ENCODE measurements around the gene SPEG.

The SPEG gene

GRCh38 chr2:219446689-219447088, 12.0 kb downstream of the SPEG start:
- no peak overlapping the region for H3K4me3 ChIP-seq (replicated peaks; ENCODE audit: insufficient read depth, low read length)
- H3K27ac ChIP-seq (replicated peaks) = no peak overlapping the region
- peaks cover 58% of the 10 kb centered on the region for H3K27me3 ChIP-seq (ENCODE audit: insufficient read depth, poor library complexity, severe bottlenecking)
- no peak for DNase-seq (ENCODE audit: low read depth in 1 of 2, low spot score in 1 of 2)
- no peak for TF ChIP-seq POLR2AphosphoS5 (IDR thresholded peaks at IDR 0.05; ENCODE audit: low read depth)

DNA sequence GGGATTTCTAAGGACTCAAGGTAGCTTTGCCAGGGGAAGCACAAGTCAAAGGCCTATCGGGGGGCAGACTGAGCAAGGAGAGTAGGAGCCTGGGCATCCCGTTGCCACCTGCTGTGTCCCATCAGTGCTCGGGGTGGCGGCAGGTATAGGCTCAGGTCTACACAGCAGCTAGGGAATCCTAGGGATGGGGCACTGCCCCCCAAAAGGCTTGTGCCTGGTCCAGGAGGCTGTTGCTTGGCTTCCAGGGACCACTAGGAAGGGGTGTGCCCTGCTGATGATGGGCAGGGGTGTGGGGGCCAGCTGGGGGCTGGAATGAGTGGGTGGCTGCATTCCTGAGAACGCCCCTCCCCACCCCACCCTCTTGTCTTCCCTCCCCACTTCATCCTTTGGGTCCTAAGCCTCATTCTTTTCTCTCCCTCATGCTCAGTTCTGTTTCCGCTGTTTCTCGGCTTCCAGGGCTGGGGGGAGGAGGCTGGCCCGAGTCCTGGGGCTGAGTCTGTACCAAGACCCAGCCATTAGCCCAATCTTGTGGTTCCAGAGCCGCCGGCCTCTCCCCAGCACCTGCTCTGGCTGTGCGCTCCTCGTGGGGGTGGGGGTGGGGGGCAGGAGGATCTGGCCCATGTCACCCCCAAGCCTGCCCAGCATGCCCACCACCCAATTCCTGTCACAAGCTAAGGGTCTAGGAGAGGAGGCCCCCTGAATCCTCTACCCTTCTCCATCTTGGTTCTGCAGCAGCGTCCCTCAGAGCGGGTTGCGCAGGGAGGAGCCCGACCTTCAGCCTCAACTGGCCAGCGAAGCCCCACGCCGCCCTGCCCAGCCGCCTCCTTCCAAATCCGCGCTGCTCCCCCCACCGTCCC, 12.8 kb downstream of the SPEG start:
- no peak overlapping the region for H3K4me3 ChIP-seq (replicated peaks; ENCODE audit: insufficient read depth, low read length)
- H3K27ac ChIP-seq (replicated peaks) = no peak overlapping the region
- DNase-seq (ENCODE audit: low read depth in 1 of 2, low spot score in 1 of 2) = no peak
- no peak for TF ChIP-seq POLR2AphosphoS5 (IDR thresholded peaks at IDR 0.05; ENCODE audit: low read depth)
- no peak for TF ChIP-seq SPI1 (IDR thresholded peaks at IDR 0.05; ENCODE audit: borderline replicate concordance, low read depth)
- TF ChIP-seq GABPA (IDR thresholded peaks at IDR 0.05; ENCODE audit: low read depth) = no peak
- TF ChIP-seq REST (IDR thresholded peaks at IDR 0.05; ENCODE audit: insufficient replicate concordance, low read depth) = no peak
- TF ChIP-seq CTCF (IDR thresholded peaks at IDR 0.05; ENCODE audit: insufficient read depth, low read length) = no peak
- H3K27me3 ChIP-seq (ENCODE audit: insufficient read depth, poor library complexity, severe bottlenecking) = peaks cover 58% of the 10 kb centered on the region

DNA sequence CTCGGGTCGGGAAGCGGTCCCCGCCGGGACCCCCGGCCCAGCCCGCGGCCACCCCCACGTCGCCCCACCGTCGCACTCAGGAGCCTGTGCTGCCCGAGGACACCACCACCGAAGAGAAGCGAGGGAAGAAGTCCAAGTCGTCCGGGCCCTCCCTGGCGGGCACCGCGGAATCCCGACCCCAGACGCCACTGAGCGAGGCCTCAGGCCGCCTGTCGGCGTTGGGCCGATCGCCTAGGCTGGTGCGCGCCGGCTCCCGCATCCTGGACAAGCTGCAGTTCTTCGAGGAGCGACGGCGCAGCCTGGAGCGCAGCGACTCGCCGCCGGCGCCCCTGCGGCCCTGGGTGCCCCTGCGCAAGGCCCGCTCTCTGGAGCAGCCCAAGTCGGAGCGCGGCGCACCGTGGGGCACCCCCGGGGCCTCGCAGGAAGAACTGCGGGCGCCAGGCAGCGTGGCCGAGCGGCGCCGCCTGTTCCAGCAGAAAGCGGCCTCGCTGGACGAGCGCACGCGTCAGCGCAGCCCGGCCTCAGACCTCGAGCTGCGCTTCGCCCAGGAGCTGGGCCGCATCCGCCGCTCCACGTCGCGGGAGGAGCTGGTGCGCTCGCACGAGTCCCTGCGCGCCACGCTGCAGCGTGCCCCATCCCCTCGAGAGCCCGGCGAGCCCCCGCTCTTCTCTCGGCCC, 13.6 kb downstream of the SPEG start:
- H3K27ac ChIP-seq (replicated peaks) = no peak overlapping the region
- no peak for TF ChIP-seq CTCF (IDR thresholded peaks at IDR 0.05; ENCODE audit: insufficient read depth, low read length)
- TF ChIP-seq REST (IDR thresholded peaks at IDR 0.05; ENCODE audit: insufficient replicate concordance, low read depth) = no peak
- no peak for TF ChIP-seq POLR2AphosphoS5 (IDR thresholded peaks at IDR 0.05; ENCODE audit: low read depth)
- no peak for TF ChIP-seq GABPA (IDR thresholded peaks at IDR 0.05; ENCODE audit: low read depth)
- no peak for TF ChIP-seq SPI1 (IDR thresholded peaks at IDR 0.05; ENCODE audit: borderline replicate concordance, low read depth)
- H3K4me3 ChIP-seq (replicated peaks; ENCODE audit: insufficient read depth, low read length) = no peak overlapping the region
- no peak for DNase-seq (ENCODE audit: low read depth in 1 of 2, low spot score in 1 of 2)
- peaks cover 51% of the 10 kb centered on the region for H3K27me3 ChIP-seq (ENCODE audit: insufficient read depth, poor library complexity, severe bottlenecking)

GRCh38 chr2:219448776-219449341, 14.2 kb downstream of the SPEG start:
- Histone ChIP-seq H3K4me3 (replicated peaks; ENCODE audit: insufficient read depth, low read length) (no peak overlapping the region), H3K27ac (replicated peaks) (no peak overlapping the region), H3K27me3 (ENCODE audit: insufficient read depth, poor library complexity, severe bottlenecking) (peaks cover 45% of the 10 kb centered on the region)
- DNase-seq (ENCODE audit: low read depth in 1 of 2, low spot score in 1 of 2) = no peak
- TF ChIP-seq CTCF (IDR thresholded peaks at IDR 0.05; ENCODE audit: insufficient read depth, low read length) (no peak), REST (IDR thresholded peaks at IDR 0.05; ENCODE audit: insufficient replicate concordance, low read depth) (no peak), SPI1 (IDR thresholded peaks at IDR 0.05; ENCODE audit: borderline replicate concordance, low read depth) (no peak), GABPA (IDR thresholded peaks at IDR 0.05; ENCODE audit: low read depth) (no peak), POLR2AphosphoS5 (IDR thresholded peaks at IDR 0.05; ENCODE audit: low read depth) (no peak)
